NCI-H187 (cell line): Measurements from ENCODE around the gene MCF2L.

ENCODE experiments used
- DNase-seq, 2 experiments: peaks; one replicate each; lab custom pipeline; 2025; lab: John Stamatoyannopoulos, UW

Gene MCF2L

GRCh38 chr13:112998521-112999280 lies 29.7 kb downstream of the MCF2L start:
- DNase-seq = no peak

GRCh38 chr13:112999414-113000177 lies 30.6 kb downstream of the MCF2L start:
- DNase-seq = peak in 1 of 2 experiments; percentile 50

- DNase-seq = no peak
Measured at GRCh38 chr13:113000575-113000974, 31.6 kb downstream of the MCF2L start.

- DNase-seq = peak; percentile 96 to 98
Measured at GRCh38 chr13:113001241-113002140, 32.5 kb downstream of the MCF2L start.

GRCh38 chr13:113002206-113002912 lies 33.3 kb downstream of the MCF2L start:
- DNase-seq = peak; percentile 73 to 82

GRCh38 chr13:113002913-113003290 lies 33.9 kb downstream of the MCF2L start:
- DNase-seq = no peak

GRCh38 chr13:113004126-113004525 lies 35.1 kb downstream of the MCF2L start:
- no peak for DNase-seq

GRCh38 chr13:113005076-113005865 lies 36.3 kb downstream of the MCF2L start:
- no peak for DNase-seq

GRCh38 chr13:113005997-113006396 lies 37.0 kb downstream of the MCF2L start:
- no peak for DNase-seq

- no peak for DNase-seq
Measured at GRCh38 chr13:113006660-113007059, 37.6 kb downstream of the MCF2L start.

GRCh38 chr13:113008851-113009250 lies 39.8 kb downstream of the MCF2L start:
- DNase-seq = no peak

- no peak for DNase-seq
Measured at GRCh38 chr13:113009743-113010509, 40.9 kb downstream of the MCF2L start.

GRCh38 chr13:113010510-113010865 lies 41.5 kb downstream of the MCF2L start:
- DNase-seq = no peak

GRCh38 chr13:113013303-113013702 lies 44.3 kb downstream of the MCF2L start:
- DNase-seq = no peak

- no peak for DNase-seq
Measured at GRCh38 chr13:113013878-113014751, 45.1 kb downstream of the MCF2L start.

GRCh38 chr13:113014752-113015745 lies 46.0 kb downstream of the MCF2L start:
- DNase-seq = no peak

GRCh38 chr13:113015826-113016525 lies 47.0 kb downstream of the MCF2L start:
- no peak for DNase-seq
